Testis (tissue), 3 donors: ENCODE data around the gene RCL1. TPM values are rescaled to one million over a fixed set of nuclear protein-coding genes. Genes with fewer than 3 reads are reported as not detected.

Experiments
- DNase-seq: peaks from one replicate; pipeline ENCODE4 v3.0.0-alpha.2; 2019
- H3K27ac ChIP-seq, 2 donors: fragments of 200-600 bp; sonication (generic); one replicate each; pipeline ENCODE4 v1.5.1; 2019
- H3K27me3 ChIP-seq: fragments of 200-600 bp; sonication (generic); one replicate; pipeline ENCODE4 v1.5.1; 2019
- H3K36me3 ChIP-seq: fragments of 200-600 bp; sonication (generic); one replicate; pipeline ENCODE4 v1.5.1; 2017; ENCODE audit warnings: low read depth; ENCODE audit errors: missing control alignments
- H3K4me1 ChIP-seq: fragments of 200-600 bp; sonication (generic); one replicate; pipeline ENCODE4 v1.5.1; 2019
- H3K4me3 ChIP-seq, 2 donors: fragments of 200-600 bp; sonication (generic); one replicate each; pipeline ENCODE4 v1.5.1; 2017 to 2019
- H3K9me3 ChIP-seq: fragments of 200-600 bp; sonication (generic); one replicate; pipeline ENCODE4 v1.5.1; 2017
- CTCF ChIP-seq, 3 experiments: fragments of 450-650 bp in 2 of 3; fragments of 200-600 bp in 1 of 3; sonication (generic) in 1 of 3; IDR thresholded peaks; one replicate each; pipeline ENCODE4 v1.5.1; 2016 to 2019; ENCODE audit warnings: antibody characterized with exemption in 3 of 3, mild to moderate bottlenecking in 2 of 3, moderate library complexity in 1 of 3
- POLR2A ChIP-seq: fragments of 450-650 bp; IDR thresholded peaks from one replicate; pipeline ENCODE4 v1.6.1; 2017; ENCODE audit warnings: antibody characterized with exemption, mild to moderate bottlenecking, moderate library complexity
- WGBS, 2 donors: methylation state at CpG; one replicate each; pipeline ENCODE4 v1.1.5; 2018; 5-methylcytosine and 5-hydroxymethylcytosine counted together
- intact Hi-C: fragments of 100-400 bp; cut with DNase I; formaldehyde crosslinking; loops from one replicate; pipeline ENCODE4 v1.15.1; 2023; ENCODE audit warnings: low total_unique reads
- microRNA-seq, 2 donors: library from miRNA; unstranded; fragments of <30 nt; microRNA quantifications; one replicate each; pipeline ENCODE4, GENCODE V29; 2016; ENCODE audit warnings: borderline number of aligned reads in 2 of 2, borderline replicate concordance in 1 of 2
- polyA plus RNA-seq: library from polyadenylated mRNA; stranded (reverse); fragments of 350-450 nt; fragmentation: Illumina TruSeq; extraction: RNeasy Lipid Tissue Mini Kit (QIAGEN cat#74804); gene quantifications from one replicate; pipeline ENCODE4 v1.2.3, GENCODE V29; 2014; ENCODE audit warnings: low read depth, low replicate concordance; ENCODE audit not compliant: insufficient read depth
- small RNA-seq, 2 donors: library from RNA; depleted of rRNA; stranded (forward); fragments of <200 nt; gene quantifications; one replicate each; pipeline ENCODE3, GENCODE V24; 2016
- total RNA-seq, 2 donors: library from RNA; depleted of rRNA; stranded (reverse); fragments of >200 nt; gene quantifications; one replicate each; pipeline ENCODE4 v1.2.3, GENCODE V29; 2016

RCL1 gene
- total and polyA plus RNA-seq, 3 donors from 2014 or later = 27.2 to 37.9 (median 28.9) TPM

DNA sequence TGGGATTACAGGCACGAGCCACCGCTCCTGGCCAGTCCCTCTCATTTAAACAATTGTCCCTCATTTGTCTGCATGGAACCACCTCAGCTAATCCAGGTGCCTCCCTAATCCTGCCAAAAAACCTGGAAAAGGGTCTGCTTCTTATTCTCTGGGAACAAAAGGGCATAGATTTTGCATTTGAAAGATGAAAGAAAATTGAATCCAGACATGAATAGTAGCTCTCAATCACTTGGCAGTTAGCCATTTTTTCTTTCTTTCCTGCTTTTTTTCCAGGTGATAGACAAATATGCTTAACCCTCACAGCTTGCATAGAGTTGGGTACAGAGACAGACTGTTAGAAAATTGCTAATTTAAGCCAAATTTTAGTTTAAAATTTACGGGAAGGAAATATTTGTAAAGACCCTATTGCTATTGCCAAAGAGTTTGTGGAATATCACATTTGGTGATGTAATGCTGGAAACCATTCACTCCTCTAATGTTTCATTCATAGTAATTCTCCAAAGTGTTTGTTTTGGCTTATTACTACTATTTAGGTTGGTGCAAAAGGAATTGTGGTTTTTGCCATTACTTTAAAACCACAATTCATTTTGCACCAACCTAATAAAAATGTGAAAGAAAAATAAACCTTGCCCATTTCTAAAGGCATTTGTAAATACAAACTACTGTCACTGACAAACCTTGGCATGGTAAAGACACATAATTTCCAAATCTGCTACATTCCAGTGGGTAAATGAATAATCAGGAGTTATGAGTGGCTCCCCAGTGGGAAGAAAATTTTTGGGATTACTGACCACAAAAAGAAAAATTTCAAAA, 111.8 kb downstream of the RCL1 start:
- Histone ChIP-seq H3K4me1 (no peaks in the 10 kb centered on the region), H3K27ac (no peak overlapping the region), H3K9me3 (no peaks in the 10 kb centered on the region), H3K36me3 (no peaks in the 10 kb centered on the region), H3K27me3 (no peaks in the 10 kb centered on the region), H3K4me3 (no peak overlapping the region)
- WGBS, 2 donors = 85 to 94% methylated on average over 3 of the region's 3 CpGs
- TF ChIP-seq CTCF (IDR thresholded peaks at IDR 0.05) = no peak
- TF ChIP-seq POLR2A = no peak
- DNase-seq = no peak
- intact Hi-C loops = no loop called here

DNA sequence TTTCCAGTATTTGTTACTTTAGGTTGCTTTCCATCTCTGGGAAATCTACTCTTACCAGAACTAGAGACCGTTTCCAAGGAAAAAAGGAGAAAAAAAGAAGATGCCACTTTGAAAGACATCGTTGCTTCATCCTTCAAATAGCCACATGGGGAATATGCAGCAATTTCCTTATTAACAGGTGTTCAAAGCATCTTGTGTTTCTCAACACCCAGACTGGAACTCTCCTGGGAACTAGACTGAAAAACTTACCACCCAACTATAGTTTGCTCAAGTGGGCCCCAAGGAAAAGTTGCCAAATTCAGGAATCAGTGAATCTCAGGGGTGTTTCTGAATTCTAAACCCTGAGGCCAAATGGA, 112.4 kb downstream of the RCL1 start:
- H3K27me3 ChIP-seq = no peaks in the 10 kb centered on the region
- DNase-seq = no peak
- H3K9me3 ChIP-seq = no peaks in the 10 kb centered on the region
- intact Hi-C loops = no loop called here
- 90% methylated on average over 2 of the region's 2 CpGs for WGBS, 2 donors
- no peak overlapping the region for H3K27ac ChIP-seq
- H3K4me3 ChIP-seq = no peak overlapping the region
- TF ChIP-seq CTCF (IDR thresholded peaks at IDR 0.05) = no peak
- TF ChIP-seq POLR2A = no peak
- peaks cover 3% of the 10 kb centered on the region for H3K4me1 ChIP-seq
- no peaks in the 10 kb centered on the region for H3K36me3 ChIP-seq

Small RNA genes lying within 50 kb of the gene (microRNA-seq; reads per million reads assigned to microRNA genes)
- 43.8 to 61.5 reads per million in 2 donors for gene MIR101-2

Small RNA genes lying within 50 kb of the gene (small RNA-seq; reads per million reads assigned to genes)
- gene AL158147.1 = 0 reads per million in 2 donors
- gene MIR101-2 = 0 reads per million in 2 donors

Other genes starting within 250 kb of the RCL1 start
- 10 to 100 TPM in 1 of 2 donors, 1 to 10 TPM in 1; 9.5 to 10.4 TPM for gene PLPP6, start 130.7 kb upstream of the RCL1 start, total RNA-seq
- gene PLPP6, start 130.7 kb upstream of the RCL1 start, polyA plus RNA-seq = 10.8 TPM
- 10 to 100 TPM; 12.8 to 27.5 TPM for gene SPATA6L, start 126.5 kb upstream of the RCL1 start, total RNA-seq
- 42.3 TPM for gene SPATA6L, start 126.5 kb upstream of the RCL1 start, polyA plus RNA-seq
- 10 to 100 TPM; 31.2 TPM for gene CDC37L1, start 113.4 kb upstream of the RCL1 start, total RNA-seq
- 18.2 TPM for gene CDC37L1, start 113.4 kb upstream of the RCL1 start, polyA plus RNA-seq
- gene AK3, start 51.7 kb upstream of the RCL1 start, total RNA-seq = 10 to 100 TPM; 18.3 to 24.1 TPM
- 23.4 TPM for gene AK3, start 51.7 kb upstream of the RCL1 start, polyA plus RNA-seq
- gene JAK2, start 192.3 kb downstream of the RCL1 start, total RNA-seq = 10 to 100 TPM; 24.1 to 25.5 TPM
- 14.0 TPM for gene JAK2, start 192.3 kb downstream of the RCL1 start, polyA plus RNA-seq